Measurements from ENCODE around the gene MARS1. TPM values are rescaled to one million over a fixed set of nuclear protein-coding genes. Genes with fewer than 3 reads are reported as not detected.
"Not testable (repeated sequence)": the region's sequence is repeated elsewhere in the genome, so short reads cannot be mapped to it uniquely, and the experiment has no call there.

The MARS1 gene
- total RNA-seq, 2 donors from 2014 or later: 90.3 to 195 TPM

GRCh38 chr12:57511161-57511560 is 23.3 kb downstream of the MARS1 start:
- no peak for DNase-seq
- H3K4me3 ChIP-seq: no peak overlapping the region
- H3K9ac ChIP-seq (ENCODE audit: low read depth in 2 of 2, low read length in 2 of 2): no peak overlapping the region
- no peak for TF ChIP-seq CTCF (IDR thresholded peaks at IDR 0.05)
- H3K27me3 ChIP-seq: no peaks in the 10 kb centered on the region
- H3K4me1 ChIP-seq: no peaks in the 10 kb centered on the region
- peaks cover 15% of the 10 kb centered on the region for H3K36me3 ChIP-seq
- H3K27ac ChIP-seq: no peak overlapping the region
- intact Hi-C loops (cut with DNase I): no loop called here
- no peaks in the 10 kb centered on the region for H3K9me3 ChIP-seq

GRCh38 chr12:57511588-57512325 is 23.9 kb downstream of the MARS1 start:
- no peak for TF ChIP-seq CTCF (IDR thresholded peaks at IDR 0.05)
- intact Hi-C loops (cut with DNase I): no loop called here
- no peaks in the 10 kb centered on the region for H3K4me1 ChIP-seq
- H3K4me3 ChIP-seq: no peak overlapping the region
- H3K27me3 ChIP-seq: no peaks in the 10 kb centered on the region
- no peaks in the 10 kb centered on the region for H3K9me3 ChIP-seq
- no peak for DNase-seq
- H3K36me3 ChIP-seq: peaks cover 21% of the 10 kb centered on the region
- H3K27ac ChIP-seq: no peak overlapping the region
- no peak overlapping the region for H3K9ac ChIP-seq (ENCODE audit: low read depth in 2 of 2, low read length in 2 of 2)

- DNase-seq: no peak
- Histone ChIP-seq H3K4me3 (no peak overlapping the region), H3K4me1 (no peaks in the 10 kb centered on the region), H3K9me3 (no peaks in the 10 kb centered on the region), H3K27ac (no peak overlapping the region), H3K9ac (ENCODE audit: low read depth in 2 of 2, low read length in 2 of 2) (no peak overlapping the region), H3K27me3 (no peaks in the 10 kb centered on the region), H3K36me3 (peaks cover 28% of the 10 kb centered on the region)
- no peak for TF ChIP-seq CTCF (IDR thresholded peaks at IDR 0.05)
- intact Hi-C loops (cut with DNase I): no loop called here
Measured at GRCh38 chr12:57512665-57513064, 24.8 kb downstream of the MARS1 start.

GRCh38 chr12:57513266-57513665 is 25.4 kb downstream of the MARS1 start:
- H3K36me3 ChIP-seq: peaks cover 28% of the 10 kb centered on the region
- no peak overlapping the region for H3K27ac ChIP-seq
- no peak overlapping the region for H3K4me3 ChIP-seq
- H3K9me3 ChIP-seq: no peaks in the 10 kb centered on the region
- TF ChIP-seq CTCF (IDR thresholded peaks at IDR 0.05): no peak
- H3K9ac ChIP-seq (ENCODE audit: low read depth in 2 of 2, low read length in 2 of 2): no peak overlapping the region
- no peaks in the 10 kb centered on the region for H3K27me3 ChIP-seq
- H3K4me1 ChIP-seq: peaks cover 4% of the 10 kb centered on the region
- intact Hi-C loops (cut with DNase I): no loop called here
- no peak for DNase-seq

- H3K4me1 ChIP-seq; H3K9me3 ChIP-seq; H3K27me3 ChIP-seq; H3K4me3 ChIP-seq; intact Hi-C loops (cut with DNase I); DNase-seq; H3K27ac ChIP-seq; H3K9ac ChIP-seq (ENCODE audit: low read depth in 2 of 2, low read length in 2 of 2): not testable (repeated sequence)
- H3K36me3 ChIP-seq: peaks cover 28% of the 10 kb centered on the region
Measured at GRCh38 chr12:57513677-57514076, 25.8 kb downstream of the MARS1 start.

GRCh38 chr12:57514246-57514645 is 26.4 kb downstream of the MARS1 start:
- DNase-seq: not testable (repeated sequence)
- H3K36me3 ChIP-seq: peaks cover 28% of the 10 kb centered on the region

More at GRCh38 chr12:57514246-57514645, 26.4 kb downstream of the MARS1 start:
- H3K9me3 ChIP-seq; H3K27me3 ChIP-seq; H3K27ac ChIP-seq; H3K4me3 ChIP-seq; H3K9ac ChIP-seq (ENCODE audit: low read depth in 2 of 2, low read length in 2 of 2); intact Hi-C loops (cut with DNase I): not testable (repeated sequence)
- H3K4me1 ChIP-seq: peaks cover 12% of the 10 kb centered on the region

Measured in colonic mucosa (tissue), 4 donors.